BE2C (cell line): ENCODE data around the gene LYZL4.

Experiments
- DNase-seq: peaks from one replicate; pipeline ENCODE4 v3.0.0-alpha.2; 2020
- H3K27me3 ChIP-seq: fragments of 250-450 bp; sonication (Bioruptor Pico); 2 replicates; pipeline ENCODE4 v1.5.1; 2020; ENCODE audit warnings: mild to moderate bottlenecking
- H3K36me3 ChIP-seq: fragments of 250-450 bp; sonication (Bioruptor Pico); 2 replicates; pipeline ENCODE4 v1.5.1; 2020; ENCODE audit warnings: mild to moderate bottlenecking
- H3K4me1 ChIP-seq: fragments of 250-450 bp; sonication (Bioruptor Pico); 2 replicates; pipeline ENCODE4 v1.5.1; 2020
- H3K4me3 ChIP-seq: 2 replicates; pipeline ENCODE4 v1.5.1; 2011; ENCODE audit warnings: low read depth, low read length
- H3K9me3 ChIP-seq: fragments of 250-450 bp; sonication (Bioruptor Pico); 2 replicates; pipeline ENCODE4 v1.5.1; 2020
- CTCF ChIP-seq: IDR thresholded peaks from 2 replicates; pipeline ENCODE4 v1.5.1; 2012; ENCODE audit warnings: mild to moderate bottlenecking, low read depth, low read length

Gene LYZL4

GRCh38 chr3:42441791-42442190 is 31.4 kb upstream of the LYZL4 start:
- Histone ChIP-seq H3K4me1 (no peaks in the 10 kb centered on the region), H3K36me3 (no peaks in the 10 kb centered on the region), H3K9me3 (no peaks in the 10 kb centered on the region), H3K4me3 (no peak overlapping the region), H3K27me3 (no peaks in the 10 kb centered on the region)
- TF ChIP-seq CTCF = no peak
- no peak for DNase-seq

GRCh38 chr3:42440924-42441323 is 30.5 kb upstream of the LYZL4 start:
- H3K36me3 ChIP-seq = no peaks in the 10 kb centered on the region
- H3K9me3 ChIP-seq = no peaks in the 10 kb centered on the region
- H3K27me3 ChIP-seq = no peaks in the 10 kb centered on the region
- H3K4me3 ChIP-seq = no peak overlapping the region
- H3K4me1 ChIP-seq = no peaks in the 10 kb centered on the region
- DNase-seq = no peak
- no peak for TF ChIP-seq CTCF

GRCh38 chr3:42439261-42440115 is 29.1 kb upstream of the LYZL4 start:
- TF ChIP-seq CTCF = no peak
- no peak for DNase-seq
- no peak overlapping the region for H3K4me3 ChIP-seq
- no peaks in the 10 kb centered on the region for H3K36me3 ChIP-seq
- no peaks in the 10 kb centered on the region for H3K9me3 ChIP-seq
- no peaks in the 10 kb centered on the region for H3K27me3 ChIP-seq
- H3K4me1 ChIP-seq = no peaks in the 10 kb centered on the region

GRCh38 chr3:42438758-42439157 is 28.3 kb upstream of the LYZL4 start:
- TF ChIP-seq CTCF = no peak
- Histone ChIP-seq H3K4me1 (no peaks in the 10 kb centered on the region), H3K9me3 (no peaks in the 10 kb centered on the region), H3K27me3 (no peaks in the 10 kb centered on the region), H3K36me3 (no peaks in the 10 kb centered on the region), H3K4me3 (no peak overlapping the region)
- no peak for DNase-seq

GRCh38 chr3:42438193-42438592 is 27.8 kb upstream of the LYZL4 start:
- H3K4me1 ChIP-seq = no peaks in the 10 kb centered on the region
- H3K9me3 ChIP-seq = no peaks in the 10 kb centered on the region
- no peak for DNase-seq
- no peaks in the 10 kb centered on the region for H3K36me3 ChIP-seq
- TF ChIP-seq CTCF = no peak
- no peak overlapping the region for H3K4me3 ChIP-seq
- H3K27me3 ChIP-seq = no peaks in the 10 kb centered on the region

- H3K4me1 ChIP-seq = no peaks in the 10 kb centered on the region
- no peaks in the 10 kb centered on the region for H3K27me3 ChIP-seq
- TF ChIP-seq CTCF = no peak
- H3K4me3 ChIP-seq = no peak overlapping the region
- no peaks in the 10 kb centered on the region for H3K9me3 ChIP-seq
- no peak for DNase-seq
- no peaks in the 10 kb centered on the region for H3K36me3 ChIP-seq
These were observed 24.5 kb upstream of the LYZL4 start for GRCh38 chr3:42434777-42435380.
